ENCODE measurements around the gene SORCS1. TPM values are rescaled to one million over a fixed set of nuclear protein-coding genes. Genes with fewer than 3 reads are reported as not detected.

SORCS1 gene
- total RNA-seq, 2 donors from 2014 or later = not detected

- H3K36me3 Mint-ChIP-seq (ENCODE audit: low read depth) = no peaks in the 10 kb centered on the region
- ATAC-seq (no peak), DNase-seq (no peak)
- no peaks in the 10 kb centered on the region for H3K9me3 ChIP-seq (ENCODE audit: control insufficient read depth, low read length, poor library complexity, severe bottlenecking)
- no peaks in the 10 kb centered on the region for H3K27me3 Mint-ChIP-seq
- no peak overlapping the region for H3K27ac Mint-ChIP-seq
- H3K4me1 Mint-ChIP-seq = no peaks in the 10 kb centered on the region
- no peak overlapping the region for H3K4me3 Mint-ChIP-seq
Observed at GRCh38 chr10:106987362-106987761, 177.1 kb downstream of the SORCS1 start.

GRCh38 chr10:106982268-106982667, 182.2 kb downstream of the SORCS1 start:
- no peaks in the 10 kb centered on the region for H3K36me3 Mint-ChIP-seq (ENCODE audit: low read depth)
- H3K27me3 Mint-ChIP-seq = no peaks in the 10 kb centered on the region
- ATAC-seq = no peak

GRCh38 chr10:106981452-106982075, 182.9 kb downstream of the SORCS1 start:
- Mint-ChIP-seq H3K4me3 (no peak overlapping the region), H3K27me3 (no peaks in the 10 kb centered on the region)

More at GRCh38 chr10:106982268-106982667, 182.2 kb downstream of the SORCS1 start:
- no peak overlapping the region for H3K27ac Mint-ChIP-seq
- no peak overlapping the region for H3K4me3 Mint-ChIP-seq
- H3K9me3 ChIP-seq (ENCODE audit: control insufficient read depth, low read length, poor library complexity, severe bottlenecking) = no peaks in the 10 kb centered on the region
- no peaks in the 10 kb centered on the region for H3K4me1 Mint-ChIP-seq
- DNase-seq = no peak

GRCh38 chr10:106980495-106981451, 183.7 kb downstream of the SORCS1 start:
- H3K27me3 Mint-ChIP-seq = no peaks in the 10 kb centered on the region
- no peaks in the 10 kb centered on the region for H3K36me3 Mint-ChIP-seq (ENCODE audit: low read depth)
- no peak for DNase-seq
- H3K9me3 ChIP-seq (ENCODE audit: control insufficient read depth, low read length, poor library complexity, severe bottlenecking) = no peaks in the 10 kb centered on the region
- H3K27ac Mint-ChIP-seq = no peak overlapping the region
- H3K4me1 Mint-ChIP-seq = no peaks in the 10 kb centered on the region
- no peak overlapping the region for H3K4me3 Mint-ChIP-seq
- ATAC-seq = no peak

More at GRCh38 chr10:106981452-106982075, 182.9 kb downstream of the SORCS1 start:
- no peak for ATAC-seq
- no peaks in the 10 kb centered on the region for H3K4me1 Mint-ChIP-seq
- DNase-seq = no peak
- H3K36me3 Mint-ChIP-seq (ENCODE audit: low read depth) = no peaks in the 10 kb centered on the region
- H3K27ac Mint-ChIP-seq = no peak overlapping the region
- H3K9me3 ChIP-seq (ENCODE audit: control insufficient read depth, low read length, poor library complexity, severe bottlenecking) = no peaks in the 10 kb centered on the region

- DNase-seq = no peak
- ATAC-seq = no peak
- Mint-ChIP-seq H3K27me3 (no peaks in the 10 kb centered on the region), H3K4me1 (no peaks in the 10 kb centered on the region), H3K36me3 (ENCODE audit: low read depth) (no peaks in the 10 kb centered on the region), H3K27ac (no peak overlapping the region), H3K4me3 (no peak overlapping the region)
- no peaks in the 10 kb centered on the region for H3K9me3 ChIP-seq (ENCODE audit: control insufficient read depth, low read length, poor library complexity, severe bottlenecking)
Observed at GRCh38 chr10:106978756-106979155, 185.8 kb downstream of the SORCS1 start.

GRCh38 chr10:106973716-106974115, 190.8 kb downstream of the SORCS1 start:
- Mint-ChIP-seq H3K27ac (no peak overlapping the region), H3K4me1 (no peaks in the 10 kb centered on the region), H3K27me3 (no peaks in the 10 kb centered on the region), H3K36me3 (ENCODE audit: low read depth) (no peaks in the 10 kb centered on the region), H3K4me3 (no peak overlapping the region)
- no peak for DNase-seq
- ATAC-seq = no peak
- H3K9me3 ChIP-seq (ENCODE audit: control insufficient read depth, low read length, poor library complexity, severe bottlenecking) = no peaks in the 10 kb centered on the region

- H3K4me1 Mint-ChIP-seq = no peaks in the 10 kb centered on the region
- no peaks in the 10 kb centered on the region for H3K36me3 Mint-ChIP-seq (ENCODE audit: low read depth)
- H3K4me3 Mint-ChIP-seq = no peak overlapping the region
- ATAC-seq (no peak), DNase-seq (no peak)
- no peaks in the 10 kb centered on the region for H3K27me3 Mint-ChIP-seq
- H3K27ac Mint-ChIP-seq = no peak overlapping the region
- no peaks in the 10 kb centered on the region for H3K9me3 ChIP-seq (ENCODE audit: control insufficient read depth, low read length, poor library complexity, severe bottlenecking)
Observed at GRCh38 chr10:106973288-106973687, 191.2 kb downstream of the SORCS1 start.

- no peaks in the 10 kb centered on the region for H3K27me3 Mint-ChIP-seq
- no peaks in the 10 kb centered on the region for H3K4me1 Mint-ChIP-seq
- H3K4me3 Mint-ChIP-seq = no peak overlapping the region
- H3K27ac Mint-ChIP-seq = no peak overlapping the region
- no peaks in the 10 kb centered on the region for H3K36me3 Mint-ChIP-seq (ENCODE audit: low read depth)
- DNase-seq (no peak), ATAC-seq (no peak)
- no peaks in the 10 kb centered on the region for H3K9me3 ChIP-seq (ENCODE audit: control insufficient read depth, low read length, poor library complexity, severe bottlenecking)
Observed at GRCh38 chr10:106972381-106972780, 192.1 kb downstream of the SORCS1 start.

- DNase-seq = no peak
- H3K36me3 Mint-ChIP-seq (ENCODE audit: low read depth) = no peaks in the 10 kb centered on the region
- H3K9me3 ChIP-seq (ENCODE audit: control insufficient read depth, low read length, poor library complexity, severe bottlenecking) = no peaks in the 10 kb centered on the region
- H3K27ac Mint-ChIP-seq = no peak overlapping the region
- ATAC-seq = no peak
- no peaks in the 10 kb centered on the region for H3K4me1 Mint-ChIP-seq
- H3K27me3 Mint-ChIP-seq = no peaks in the 10 kb centered on the region
- H3K4me3 Mint-ChIP-seq = no peak overlapping the region
Observed at GRCh38 chr10:106971411-106971831, 193.1 kb downstream of the SORCS1 start.

GRCh38 chr10:106967452-106967851, 197.1 kb downstream of the SORCS1 start:
- no peaks in the 10 kb centered on the region for H3K27me3 Mint-ChIP-seq
- no peak overlapping the region for H3K27ac Mint-ChIP-seq
- no peak for DNase-seq
- no peak overlapping the region for H3K4me3 Mint-ChIP-seq
- no peaks in the 10 kb centered on the region for H3K9me3 ChIP-seq (ENCODE audit: control insufficient read depth, low read length, poor library complexity, severe bottlenecking)
- ATAC-seq = no peak
- no peaks in the 10 kb centered on the region for H3K4me1 Mint-ChIP-seq
- H3K36me3 Mint-ChIP-seq (ENCODE audit: low read depth) = no peaks in the 10 kb centered on the region

GRCh38 chr10:106960812-106961211, 203.7 kb downstream of the SORCS1 start:
- no peak overlapping the region for H3K27ac Mint-ChIP-seq
- no peaks in the 10 kb centered on the region for H3K9me3 ChIP-seq (ENCODE audit: control insufficient read depth, low read length, poor library complexity, severe bottlenecking)
- H3K36me3 Mint-ChIP-seq (ENCODE audit: low read depth) = no peaks in the 10 kb centered on the region
- H3K4me1 Mint-ChIP-seq = no peaks in the 10 kb centered on the region
- no peaks in the 10 kb centered on the region for H3K27me3 Mint-ChIP-seq
- ATAC-seq (no peak), DNase-seq (no peak)
- H3K4me3 Mint-ChIP-seq = no peak overlapping the region

- H3K4me1 Mint-ChIP-seq = no peaks in the 10 kb centered on the region
- ATAC-seq = no peak
- no peak overlapping the region for H3K27ac Mint-ChIP-seq
- no peaks in the 10 kb centered on the region for H3K27me3 Mint-ChIP-seq
- no peak overlapping the region for H3K4me3 Mint-ChIP-seq
- H3K9me3 ChIP-seq (ENCODE audit: control insufficient read depth, low read length, poor library complexity, severe bottlenecking) = no peaks in the 10 kb centered on the region
- H3K36me3 Mint-ChIP-seq (ENCODE audit: low read depth) = no peaks in the 10 kb centered on the region
- DNase-seq = no peak
Observed at GRCh38 chr10:106959521-106959920, 205.0 kb downstream of the SORCS1 start.

GRCh38 chr10:106958589-106959361, 205.7 kb downstream of the SORCS1 start:
- no peaks in the 10 kb centered on the region for H3K27me3 Mint-ChIP-seq

More at GRCh38 chr10:106958589-106959361, 205.7 kb downstream of the SORCS1 start:
- Mint-ChIP-seq H3K27ac (no peak overlapping the region), H3K4me3 (no peak overlapping the region), H3K4me1 (no peaks in the 10 kb centered on the region), H3K36me3 (ENCODE audit: low read depth) (no peaks in the 10 kb centered on the region)
- DNase-seq (no peak), ATAC-seq (no peak)
- no peaks in the 10 kb centered on the region for H3K9me3 ChIP-seq (ENCODE audit: control insufficient read depth, low read length, poor library complexity, severe bottlenecking)
